Testis (tissue), 3 donors: Measurements from ENCODE around the gene FAM3C. TPM values are rescaled to one million over a fixed set of nuclear protein-coding genes. Genes with fewer than 3 reads are reported as not detected.

Experiments used
- DNase-seq: peaks from one replicate; pipeline ENCODE4 v3.0.0-alpha.2; 2019
- H3K27ac ChIP-seq, 2 donors: fragments of 200-600 bp; sonication (generic); one replicate each; pipeline ENCODE4 v1.5.1; 2019
- H3K27me3 ChIP-seq: fragments of 200-600 bp; sonication (generic); one replicate; pipeline ENCODE4 v1.5.1; 2019
- H3K36me3 ChIP-seq: fragments of 200-600 bp; sonication (generic); one replicate; pipeline ENCODE4 v1.5.1; 2017; ENCODE audit warnings: low read depth; ENCODE audit errors: missing control alignments
- H3K4me1 ChIP-seq: fragments of 200-600 bp; sonication (generic); one replicate; pipeline ENCODE4 v1.5.1; 2019
- H3K4me3 ChIP-seq, 2 donors: fragments of 200-600 bp; sonication (generic); one replicate each; pipeline ENCODE4 v1.5.1; 2017 to 2019
- H3K9me3 ChIP-seq: fragments of 200-600 bp; sonication (generic); one replicate; pipeline ENCODE4 v1.5.1; 2017
- CTCF ChIP-seq, 3 experiments: fragments of 450-650 bp in 2 of 3; fragments of 200-600 bp in 1 of 3; sonication (generic) in 1 of 3; IDR thresholded peaks; one replicate each; pipeline ENCODE4 v1.5.1; 2016 to 2019; ENCODE audit warnings: antibody characterized with exemption in 3 of 3, mild to moderate bottlenecking in 2 of 3, moderate library complexity in 1 of 3
- POLR2A ChIP-seq: fragments of 450-650 bp; IDR thresholded peaks from one replicate; pipeline ENCODE4 v1.6.1; 2017; ENCODE audit warnings: antibody characterized with exemption, mild to moderate bottlenecking, moderate library complexity
- WGBS, 2 donors: methylation state at CpG; one replicate each; pipeline ENCODE4 v1.1.5; 2018; 5-methylcytosine and 5-hydroxymethylcytosine counted together
- intact Hi-C: fragments of 100-400 bp; cut with DNase I; formaldehyde crosslinking; loops from one replicate; pipeline ENCODE4 v1.15.1; 2023; ENCODE audit warnings: low total_unique reads
- polyA plus RNA-seq: library from polyadenylated mRNA; stranded (reverse); fragments of 350-450 nt; fragmentation: Illumina TruSeq; extraction: RNeasy Lipid Tissue Mini Kit (QIAGEN cat#74804); gene quantifications from one replicate; pipeline ENCODE4 v1.2.3, GENCODE V29; 2014; ENCODE audit warnings: low read depth, low replicate concordance; ENCODE audit not compliant: insufficient read depth
- total RNA-seq, 2 donors: library from RNA; depleted of rRNA; stranded (reverse); fragments of >200 nt; gene quantifications; one replicate each; pipeline ENCODE4 v1.2.3, GENCODE V29; 2016

The FAM3C gene
- total and polyA plus RNA-seq, 3 donors from 2014 or later, result 31.8 to 50.7 (median 35.9) TPM

DNA sequence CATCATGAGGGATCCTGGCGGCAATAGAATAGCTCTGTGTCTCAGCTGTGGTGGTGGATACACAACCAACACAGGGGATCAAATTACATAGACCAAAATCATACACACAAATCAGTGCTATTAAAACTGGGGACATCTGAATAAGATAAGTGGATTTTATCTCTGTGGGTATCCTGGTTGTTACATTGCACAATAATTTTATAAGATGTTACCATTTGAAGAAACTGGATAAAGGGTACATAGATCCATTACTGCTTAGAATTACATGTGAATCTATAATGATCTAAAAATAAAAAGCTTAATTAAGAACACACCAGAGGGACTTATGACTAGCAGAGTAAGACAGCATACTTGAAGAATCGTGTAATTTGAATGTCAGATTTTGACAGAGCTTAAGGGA is 8.2 kb upstream of the FAM3C start:
- 93% methylated on average over 2 of the region's 2 CpGs for WGBS, 2 donors
- Histone ChIP-seq H3K4me3 (no peak overlapping the region), H3K4me1 (no peaks in the 10 kb centered on the region), H3K27ac (no peak overlapping the region), H3K27me3 (no peaks in the 10 kb centered on the region), H3K9me3 (no peaks in the 10 kb centered on the region), H3K36me3 (no peaks in the 10 kb centered on the region)
- intact Hi-C loops, result no loop called here
- DNase-seq, result no peak
- TF ChIP-seq POLR2A, result no peak
- no peak for TF ChIP-seq CTCF (IDR thresholded peaks at IDR 0.05)

DNA sequence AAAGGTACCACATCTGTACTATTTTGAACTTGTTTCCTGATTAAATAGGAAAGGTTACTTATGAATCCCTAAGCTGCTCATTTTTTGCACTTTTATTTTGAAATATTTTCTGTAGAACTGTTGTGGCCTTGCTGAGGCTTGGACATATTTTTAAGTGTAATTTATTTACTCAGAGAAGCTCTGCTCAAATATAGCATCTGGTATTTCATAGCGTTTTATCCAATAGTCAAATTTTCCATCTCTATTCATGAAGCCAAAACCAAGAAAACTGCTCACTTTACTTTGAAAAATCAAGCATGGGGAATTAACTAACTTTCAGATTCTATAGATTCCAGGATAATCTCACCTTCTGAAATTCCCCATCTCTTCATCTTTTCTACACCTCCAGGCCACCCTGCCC is 6.6 kb upstream of the FAM3C start:
- intact Hi-C loops, result no loop called here
- Histone ChIP-seq H3K27ac (no peak overlapping the region), H3K4me3 (no peak overlapping the region), H3K36me3 (no peaks in the 10 kb centered on the region), H3K9me3 (no peaks in the 10 kb centered on the region), H3K4me1 (no peaks in the 10 kb centered on the region), H3K27me3 (no peaks in the 10 kb centered on the region)
- WGBS, 2 donors, result 38 to 48% methylated on average over 1 of the region's 1 CpG
- TF ChIP-seq POLR2A, result no peak
- TF ChIP-seq CTCF (IDR thresholded peaks at IDR 0.05), result no peak
- DNase-seq, result no peak

GRCh38 chr7:121401896-121402295 is 5.8 kb upstream of the FAM3C start:
- H3K36me3 ChIP-seq, result no peaks in the 10 kb centered on the region
- H3K9me3 ChIP-seq, result no peaks in the 10 kb centered on the region
- no peak overlapping the region for H3K4me3 ChIP-seq
- H3K27me3 ChIP-seq, result no peaks in the 10 kb centered on the region
- H3K27ac ChIP-seq, result no peak overlapping the region
- 52 to 60% methylated on average over 3 of the region's 3 CpGs for WGBS, 2 donors
- intact Hi-C loops, result no loop called here
- TF ChIP-seq CTCF (IDR thresholded peaks at IDR 0.05), result no peak
- no peak for TF ChIP-seq POLR2A
- DNase-seq, result no peak
- no peaks in the 10 kb centered on the region for H3K4me1 ChIP-seq

GRCh38 chr7:121398246-121398645 is 2.1 kb upstream of the FAM3C start:
- WGBS, 2 donors, result 73 to 79% methylated on average over 5 of the region's 5 CpGs
- H3K4me3 ChIP-seq, result no peak overlapping the region
- H3K36me3 ChIP-seq, result no peaks in the 10 kb centered on the region
- H3K4me1 ChIP-seq, result no peaks in the 10 kb centered on the region
- H3K27ac ChIP-seq, result no peak overlapping the region
- no peaks in the 10 kb centered on the region for H3K9me3 ChIP-seq
- H3K27me3 ChIP-seq, result no peaks in the 10 kb centered on the region
- DNase-seq, result no peak
- TF ChIP-seq POLR2A (no peak), CTCF (IDR thresholded peaks at IDR 0.05) (no peak)
- intact Hi-C loops, result no loop called here

- Histone ChIP-seq H3K4me3 (no peak overlapping the region), H3K4me1 (no peaks in the 10 kb centered on the region), H3K9me3 (no peaks in the 10 kb centered on the region), H3K27ac (no peak overlapping the region), H3K27me3 (no peaks in the 10 kb centered on the region), H3K36me3 (no peaks in the 10 kb centered on the region)
- intact Hi-C loops, result no loop called here
- no peak for DNase-seq
- TF ChIP-seq POLR2A (no peak), CTCF (IDR thresholded peaks at IDR 0.05) (no peak)
- WGBS, 2 donors, result 80 to 85% methylated on average over 2 of the region's 2 CpGs
Observed at GRCh38 chr7:121397822-121398221, 1.7 kb upstream of the FAM3C start.
